Measurements from ENCODE around the gene PM20D1. TPM values are rescaled to one million over a fixed set of nuclear protein-coding genes. Genes with fewer than 3 reads are reported as not detected.
"Not testable (repeated sequence)": the region's sequence is repeated elsewhere in the genome, so short reads cannot be mapped to it uniquely, and the experiment has no call there.

PM20D1 gene
- polyA plus RNA-seq, 3 donors, result 1.1 to 3.3 (median 1.7) TPM

GRCh38 chr1:205842229-205842628, 7.7 kb downstream of the PM20D1 start:
- no peak for DNase-seq (ENCODE audit: low read depth in 3 of 3, low spot score in 2 of 3)

- DNase-seq (ENCODE audit: low read depth in 3 of 3, low spot score in 2 of 3), result no peak
Observed at GRCh38 chr1:205840146-205840923, 9.6 kb downstream of the PM20D1 start.

- no peak for DNase-seq (ENCODE audit: low read depth in 3 of 3, low spot score in 2 of 3)
Observed at GRCh38 chr1:205837382-205837970, 12.5 kb downstream of the PM20D1 start.

- DNase-seq (ENCODE audit: low read depth in 3 of 3, low spot score in 2 of 3), result no peak
Observed at GRCh38 chr1:205834751-205835150, 15.2 kb downstream of the PM20D1 start.

- DNase-seq (ENCODE audit: low read depth in 3 of 3, low spot score in 2 of 3), result no peak
Observed at GRCh38 chr1:205832326-205832751, 17.6 kb downstream of the PM20D1 start.

GRCh38 chr1:205827623-205828022, 22.3 kb downstream of the PM20D1 start:
- no peak for DNase-seq (ENCODE audit: low read depth in 3 of 3, low spot score in 2 of 3)

GRCh38 chr1:205826995-205827394, 22.9 kb downstream of the PM20D1 start:
- DNase-seq (ENCODE audit: low read depth in 3 of 3, low spot score in 2 of 3), result no peak

GRCh38 chr1:205826016-205826806, 23.7 kb downstream of the PM20D1 start:
- DNase-seq (ENCODE audit: low read depth in 3 of 3, low spot score in 2 of 3), result no peak

GRCh38 chr1:205824180-205824579, 25.8 kb downstream of the PM20D1 start:
- no peak for DNase-seq (ENCODE audit: low read depth in 3 of 3, low spot score in 2 of 3)

GRCh38 chr1:205823260-205823659, 26.7 kb downstream of the PM20D1 start:
- DNase-seq (ENCODE audit: low read depth in 3 of 3, low spot score in 2 of 3), result not testable (repeated sequence)

GRCh38 chr1:205822397-205822796, 27.5 kb downstream of the PM20D1 start:
- DNase-seq (ENCODE audit: low read depth in 3 of 3, low spot score in 2 of 3), result no peak

GRCh38 chr1:205817988-205818387, 31.9 kb downstream of the PM20D1 start:
- DNase-seq (ENCODE audit: low read depth in 3 of 3, low spot score in 2 of 3), result no peak

- no peak for DNase-seq (ENCODE audit: low read depth in 3 of 3, low spot score in 2 of 3)
Observed at GRCh38 chr1:205817364-205817763, 32.6 kb downstream of the PM20D1 start.

- no peak for DNase-seq (ENCODE audit: low read depth in 3 of 3, low spot score in 2 of 3)
Observed at GRCh38 chr1:205813755-205814058, 36.2 kb downstream of the PM20D1 start.

GRCh38 chr1:205812878-205813754, 36.8 kb downstream of the PM20D1 start, which contains the start of gene SLC41A1:
Gene SLC41A1 (minus strand): TSS chr1:205813198. CDS start chr1:205810441, 2,757 bp downstream.
- DNase-seq (ENCODE audit: low read depth in 3 of 3, low spot score in 2 of 3), result peak in 2 of 3 donors; percentile 78 to 88

GRCh38 chr1:205812271-205812877, 37.6 kb downstream of the PM20D1 start:
- no peak for DNase-seq (ENCODE audit: low read depth in 3 of 3, low spot score in 2 of 3)

- no peak for DNase-seq (ENCODE audit: low read depth in 3 of 3, low spot score in 2 of 3)
Observed at GRCh38 chr1:205811660-205812059, 38.3 kb downstream of the PM20D1 start.

- no peak for DNase-seq (ENCODE audit: low read depth in 3 of 3, low spot score in 2 of 3)
Observed at GRCh38 chr1:205810448-205811157, 39.3 kb downstream of the PM20D1 start.

- DNase-seq (ENCODE audit: low read depth in 3 of 3, low spot score in 2 of 3), result no peak
Observed at GRCh38 chr1:205809942-205810345, 40.0 kb downstream of the PM20D1 start.

All from right renal cortex interstitium (tissue), 3 donors.